HG02642 (cell line): ENCODE data around the gene DDOST.
"Not testable (repeated sequence)": the region's sequence is repeated elsewhere in the genome, so short reads cannot be mapped to it uniquely, and the experiment has no call there.

Experiments used
- ATAC-seq: cut with Tn5 transposase; IDR thresholded peaks from one replicate; pipeline ENCODE4 v1.9.1; 2021; ENCODE audit warnings: mild to moderate bottlenecking; ENCODE audit not compliant: unreplicated experiment, poor library complexity

The DDOST gene

GRCh38 chr1:20693623-20694022 is 32.5 kb upstream of the DDOST start:
- no peak for ATAC-seq

- ATAC-seq, result no peak
These were observed 30.7 kb upstream of the DDOST start for GRCh38 chr1:20691872-20692271.

- ATAC-seq, result no peak
These were observed 28.5 kb upstream of the DDOST start for GRCh38 chr1:20689645-20690056.

GRCh38 chr1:20686883-20687725 is 25.9 kb upstream of the DDOST start:
- no peak for ATAC-seq

DNA sequence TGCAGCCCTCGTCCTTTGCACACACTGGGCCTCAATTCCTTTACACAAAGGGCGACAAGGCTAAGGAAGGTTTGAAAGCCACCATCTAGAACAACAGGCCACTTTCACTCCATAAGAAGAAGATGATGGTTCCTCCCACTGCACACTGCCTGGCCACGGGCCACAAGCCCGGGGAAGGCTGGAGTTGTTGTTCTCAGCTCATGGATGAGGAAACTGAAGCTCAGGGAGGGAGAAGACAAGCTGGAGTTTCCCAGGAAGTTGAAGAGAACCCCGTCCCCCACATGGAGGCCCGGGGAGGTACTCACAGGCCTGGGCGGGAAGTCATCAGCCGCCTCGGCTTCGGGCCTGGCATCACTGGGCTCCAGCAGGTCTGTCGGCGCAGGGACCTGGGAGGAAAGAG is 24.6 kb upstream of the DDOST start:
- no peak for ATAC-seq

- ATAC-seq, result no peak
These were observed 24.0 kb upstream of the DDOST start for GRCh38 chr1:20685099-20685662.

DNA sequence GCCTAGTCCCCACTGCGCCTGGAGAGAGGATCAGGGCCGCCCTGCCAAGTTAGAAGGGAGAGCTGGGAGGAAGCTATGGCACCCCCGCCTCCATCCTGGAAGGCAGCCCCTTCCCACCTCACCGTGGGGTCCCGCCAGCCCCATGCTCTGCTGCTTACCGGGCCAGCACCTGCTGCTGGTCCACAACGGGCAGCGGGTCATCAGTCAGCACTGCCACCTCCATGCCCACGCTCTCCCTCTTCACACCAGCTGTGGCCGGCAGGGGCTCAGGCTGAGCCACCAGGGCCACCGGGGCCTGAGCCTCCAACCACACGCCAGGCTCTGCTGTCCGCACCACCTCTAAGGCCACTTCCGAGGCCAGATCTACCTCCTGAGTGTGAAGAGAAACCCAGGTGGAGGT is 23.5 kb upstream of the DDOST start:
- ATAC-seq, result no peak

DNA sequence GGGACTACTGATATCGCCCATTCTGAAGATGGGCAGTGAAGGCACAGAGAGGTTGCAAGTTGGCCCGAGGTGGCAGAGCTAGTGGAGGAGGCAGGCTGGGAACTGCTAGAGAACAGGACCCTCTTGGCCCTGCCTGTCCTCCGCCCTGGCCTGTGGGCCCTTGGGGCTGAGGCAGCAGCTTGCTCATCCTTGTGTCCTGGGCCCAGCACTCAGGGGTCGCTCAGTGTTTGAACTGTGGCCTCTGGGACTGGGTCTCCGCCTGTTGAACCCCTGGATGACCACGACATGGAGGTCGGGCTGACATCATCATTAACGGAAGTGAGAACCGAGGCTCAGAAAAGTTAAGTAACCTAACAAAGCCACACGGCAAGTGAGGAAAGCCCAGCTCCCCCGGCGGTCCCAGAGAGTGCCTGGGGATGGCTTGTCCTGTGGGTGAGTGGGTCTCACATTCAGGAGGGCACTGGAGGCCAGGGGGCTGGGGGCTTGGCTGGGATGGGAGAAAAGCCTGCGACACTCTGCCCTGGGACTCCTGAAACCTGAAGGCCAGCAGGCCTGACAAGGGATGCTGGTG is 23.0 kb upstream of the DDOST start:
- no peak for ATAC-seq

DNA sequence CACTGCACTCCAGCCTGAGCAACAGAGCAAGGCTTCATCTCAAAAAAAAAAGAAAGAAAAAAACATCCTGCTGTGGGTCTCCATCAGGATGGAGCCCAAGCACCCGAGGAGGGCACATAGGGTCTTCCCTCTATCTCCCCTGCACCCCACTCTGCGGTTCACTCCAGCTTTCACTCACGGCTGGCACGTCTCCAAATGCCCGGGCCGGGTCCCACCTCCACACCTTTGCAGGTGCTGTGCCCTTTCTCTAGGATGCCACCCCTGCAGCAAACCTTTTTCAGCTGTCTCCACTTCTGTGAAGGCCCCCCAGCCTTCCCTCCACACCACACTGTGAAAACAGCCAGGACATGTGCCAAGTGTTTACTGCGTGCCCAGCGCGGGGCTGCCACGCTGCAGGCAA is 22.4 kb upstream of the DDOST start:
- ATAC-seq, result no peak

- no peak for ATAC-seq
These were observed 21.5 kb upstream of the DDOST start for GRCh38 chr1:20682571-20683236.

- ATAC-seq, result no peak
These were observed 20.8 kb upstream of the DDOST start for GRCh38 chr1:20681999-20682398.

DNA sequence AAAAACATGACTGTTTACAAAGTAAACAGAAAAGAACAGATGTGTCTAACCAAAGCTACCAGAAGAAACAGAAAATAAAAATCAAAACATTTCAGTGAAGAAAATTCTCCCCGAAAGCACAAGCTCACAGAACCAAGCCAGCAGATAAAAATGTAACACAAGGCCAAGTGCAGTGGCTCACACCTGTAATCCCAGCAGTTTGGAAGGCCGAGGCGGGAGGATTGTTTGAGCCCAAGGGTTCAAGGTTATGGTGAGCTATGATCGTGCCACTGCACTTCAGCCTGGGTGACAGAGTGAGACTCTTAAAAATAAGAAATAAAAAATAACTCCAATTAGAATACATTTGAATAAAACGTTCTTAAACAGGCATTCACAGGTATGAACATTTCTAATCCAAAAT is 19.1 kb upstream of the DDOST start:
- ATAC-seq, result no peak

GRCh38 chr1:20678599-20678998 is 17.4 kb upstream of the DDOST start:
- ATAC-seq, result no peak

- not testable (repeated sequence) for ATAC-seq
These were observed 12.5 kb upstream of the DDOST start for GRCh38 chr1:20673626-20674025.

GRCh38 chr1:20672265-20672632 is 11.1 kb upstream of the DDOST start:
- ATAC-seq, result no peak

DNA sequence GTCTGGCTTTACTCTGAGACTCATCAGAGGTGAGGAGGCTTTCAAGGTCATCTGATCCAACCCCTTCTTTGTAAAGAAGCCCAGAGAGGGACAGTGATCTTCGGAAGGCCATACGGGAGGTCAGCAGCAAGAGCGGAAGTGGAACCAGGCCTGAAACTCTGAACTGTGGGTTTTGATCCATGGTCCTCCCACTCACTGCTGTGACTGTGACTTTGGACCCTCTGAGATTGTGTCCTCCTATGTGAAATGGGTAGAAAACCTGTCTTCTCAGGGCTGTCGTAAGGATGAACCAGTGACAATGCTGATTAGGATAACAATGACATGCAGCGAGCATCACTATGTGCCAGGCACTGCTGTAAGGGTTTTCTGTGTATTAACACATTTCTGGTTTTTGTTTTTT is 9.8 kb upstream of the DDOST start:
- no peak for ATAC-seq

- no peak for ATAC-seq
These were observed 7.4 kb upstream of the DDOST start for GRCh38 chr1:20668581-20668980.

DNA sequence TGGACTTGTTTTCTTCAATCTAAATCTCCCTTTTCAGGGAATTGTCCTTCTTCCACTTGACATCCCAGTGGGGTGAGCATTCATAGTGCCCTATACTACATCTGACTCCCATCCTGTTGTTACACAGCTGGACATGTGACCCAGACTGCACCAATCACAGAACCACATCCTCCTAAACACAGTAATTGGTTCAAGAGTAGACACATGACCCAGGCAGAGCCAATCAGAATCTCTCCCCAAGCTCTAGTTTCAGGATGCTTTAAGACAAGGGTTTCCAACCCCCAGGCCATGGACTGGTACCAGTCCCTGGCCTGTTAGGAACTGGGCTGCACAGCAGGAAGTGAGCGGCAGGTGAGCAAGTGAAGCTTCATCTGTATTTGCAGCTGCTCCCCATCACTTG is 5.6 kb upstream of the DDOST start:
- no peak for ATAC-seq

DNA sequence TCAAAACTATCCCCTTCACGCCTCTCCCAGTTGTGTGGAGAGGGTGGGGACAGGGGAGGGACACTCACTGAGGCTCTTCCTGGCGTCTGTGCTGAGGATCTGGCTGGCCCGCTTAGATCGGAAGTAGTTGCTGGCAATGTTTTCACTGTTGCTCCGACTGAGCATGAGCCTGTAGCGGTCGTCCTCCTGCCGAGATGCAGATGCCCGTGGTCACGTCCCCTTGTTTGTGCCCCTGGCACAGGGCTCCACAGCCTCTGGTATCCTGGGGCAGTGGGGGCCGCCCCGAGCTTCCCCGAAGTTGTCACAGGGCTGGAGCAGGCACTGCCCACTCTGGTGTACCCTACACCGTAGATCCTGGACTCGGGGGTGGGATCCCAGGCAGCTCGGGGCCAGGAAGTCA is 5.0 kb upstream of the DDOST start:
- ATAC-seq, result no peak

DNA sequence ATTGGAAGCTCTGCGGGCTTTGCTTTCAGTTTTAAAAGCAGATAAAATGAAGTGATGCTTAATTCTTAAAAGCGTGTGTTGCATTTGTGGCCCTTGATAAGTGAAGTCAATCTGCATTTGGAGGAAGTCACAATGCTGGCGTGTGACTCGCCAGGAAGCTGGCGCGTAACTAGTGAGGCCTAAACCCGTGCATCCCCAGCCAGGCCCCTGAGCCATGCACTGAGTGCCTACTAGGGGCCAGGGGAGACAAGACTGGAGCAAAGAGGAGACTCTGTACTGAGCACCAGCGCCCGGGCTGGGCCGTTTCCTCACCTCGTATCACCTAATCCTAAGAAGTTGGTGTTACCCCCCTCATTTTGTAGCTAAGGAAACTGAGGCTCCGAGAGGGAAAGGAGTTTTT is 4.6 kb upstream of the DDOST start:
- no peak for ATAC-seq

DNA sequence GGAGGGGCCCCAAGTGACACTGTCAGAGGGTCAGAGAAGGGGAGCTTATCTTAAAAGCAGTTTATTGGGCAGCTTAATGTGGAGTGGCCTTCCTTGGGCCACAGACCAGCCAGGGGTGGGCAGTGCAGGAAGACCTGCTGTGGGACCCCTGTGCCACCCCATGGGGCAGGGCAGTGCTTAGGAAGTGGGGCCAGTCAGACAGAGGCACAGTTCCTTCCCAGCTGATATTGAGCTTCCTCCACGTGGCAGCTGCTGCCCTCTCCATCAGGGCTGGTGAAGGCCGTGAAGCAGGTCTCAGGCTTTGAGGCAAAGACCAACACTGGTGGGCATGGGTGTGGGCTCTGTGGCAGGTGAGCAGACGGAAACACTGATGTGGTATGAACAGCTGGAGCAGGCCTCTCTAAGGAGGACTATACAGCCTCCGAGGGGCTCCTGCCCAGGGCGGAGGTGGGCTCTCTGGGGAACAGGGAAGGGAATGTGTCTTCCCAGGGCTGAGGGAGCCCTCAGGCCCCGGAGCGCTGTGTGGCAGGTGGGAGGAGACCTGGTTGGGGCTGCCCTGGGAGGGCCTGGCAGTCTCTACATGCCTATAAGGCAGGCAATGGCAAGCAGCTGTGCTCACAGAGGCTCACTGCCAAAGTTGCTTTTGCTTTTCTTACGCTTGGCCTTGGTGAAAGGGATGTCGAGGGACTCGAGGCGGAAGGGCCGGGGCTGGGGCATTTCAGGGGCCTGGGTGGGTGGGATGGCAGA is 3.0 kb upstream of the DDOST start:
- ATAC-seq, result no peak
